B cell (primary cell): ENCODE results near the gene CR1.

Source experiments
- EZH2 ChIP-seq: IDR thresholded peaks from 2 replicates; pipeline ENCODE4 v1.6.1; 2012; ENCODE audit warnings: borderline replicate concordance, low read depth, mild to moderate bottlenecking, moderate library complexity, low read length; ENCODE audit not compliant: insufficient read depth, poor library complexity, severe bottlenecking
- TF ChIP-seq, protein P1 (sequence below): fragments of 200-600 bp; IDR thresholded peaks from one replicate; pipeline ENCODE4 v1.8.0; 2022; ENCODE audit warnings: antibody characterized with exemption, mild to moderate bottlenecking

DNA sequence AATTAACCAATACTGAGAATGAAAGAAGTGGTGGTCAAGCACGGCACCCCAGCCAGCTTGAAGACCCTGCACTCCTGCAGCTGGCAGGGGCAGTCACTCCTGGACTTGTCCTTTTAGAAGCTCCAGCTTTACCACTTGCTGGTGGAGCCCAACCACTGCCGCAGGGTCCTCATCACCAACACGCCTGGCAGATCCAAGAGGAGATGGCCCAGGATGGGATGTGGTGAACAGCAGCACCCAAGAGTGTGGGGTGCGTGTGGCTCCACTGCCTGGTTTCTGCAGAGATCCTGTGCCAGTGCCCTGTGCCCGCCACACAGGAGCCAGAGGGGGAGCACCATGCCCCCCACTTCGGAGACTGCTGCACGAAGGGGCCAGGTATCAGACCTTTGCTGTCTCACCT is 162.5 kb downstream of the CR1 start:
- TF ChIP-seq, protein P1, sequence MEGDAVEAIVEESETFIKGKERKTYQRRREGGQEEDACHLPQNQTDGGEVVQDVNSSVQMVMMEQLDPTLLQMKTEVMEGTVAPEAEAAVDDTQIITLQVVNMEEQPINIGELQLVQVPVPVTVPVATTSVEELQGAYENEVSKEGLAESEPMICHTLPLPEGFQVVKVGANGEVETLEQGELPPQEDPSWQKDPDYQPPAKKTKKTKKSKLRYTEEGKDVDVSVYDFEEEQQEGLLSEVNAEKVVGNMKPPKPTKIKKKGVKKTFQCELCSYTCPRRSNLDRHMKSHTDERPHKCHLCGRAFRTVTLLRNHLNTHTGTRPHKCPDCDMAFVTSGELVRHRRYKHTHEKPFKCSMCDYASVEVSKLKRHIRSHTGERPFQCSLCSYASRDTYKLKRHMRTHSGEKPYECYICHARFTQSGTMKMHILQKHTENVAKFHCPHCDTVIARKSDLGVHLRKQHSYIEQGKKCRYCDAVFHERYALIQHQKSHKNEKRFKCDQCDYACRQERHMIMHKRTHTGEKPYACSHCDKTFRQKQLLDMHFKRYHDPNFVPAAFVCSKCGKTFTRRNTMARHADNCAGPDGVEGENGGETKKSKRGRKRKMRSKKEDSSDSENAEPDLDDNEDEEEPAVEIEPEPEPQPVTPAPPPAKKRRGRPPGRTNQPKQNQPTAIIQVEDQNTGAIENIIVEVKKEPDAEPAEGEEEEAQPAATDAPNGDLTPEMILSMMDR = no peak
- TF ChIP-seq EZH2 = no peak
